ENCODE measurements around the gene GPSM1. TPM values are rescaled to one million over a fixed set of nuclear protein-coding genes. Genes with fewer than 3 reads are reported as not detected.

Gene GPSM1
- total and polyA plus RNA-seq, 2 experiments from 2014 or later: 25.5 to 30.0 TPM

DNA sequence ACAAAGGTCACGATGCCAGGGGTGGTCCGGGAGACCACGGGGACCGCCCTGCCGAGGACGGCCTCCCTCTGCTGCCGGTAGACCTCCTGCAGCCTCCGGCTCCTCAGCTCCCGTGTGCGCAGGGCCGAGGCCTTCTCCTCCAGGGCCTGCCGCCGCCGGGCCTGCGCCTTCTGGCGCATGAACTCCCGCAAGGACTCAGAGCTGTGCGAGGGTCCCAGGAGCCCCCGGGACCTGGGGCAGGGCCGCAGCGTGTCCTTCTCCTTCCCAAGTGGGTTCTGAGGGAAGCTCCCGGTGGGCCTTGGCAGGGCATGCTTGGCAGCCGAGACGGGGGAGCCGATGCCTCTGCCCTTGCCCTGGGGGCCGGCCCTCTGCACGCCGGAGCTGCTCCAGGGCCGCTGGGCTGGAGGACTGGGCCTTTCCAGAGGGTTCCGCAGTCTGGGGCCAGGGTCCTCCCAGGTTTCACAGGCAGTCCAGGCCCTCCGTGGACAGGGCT lies 36.8 kb upstream of the GPSM1 start:
- Histone ChIP-seq H3K36me3 (replicated peaks; ENCODE audit: insufficient read depth, low read depth) (no peaks in the 10 kb centered on the region), H4K20me1 (ENCODE audit: insufficient read depth, poor library complexity, severe bottlenecking) (no peaks in the 10 kb centered on the region), H3K4me3 (no peak overlapping the region), H3K27me3 (no peaks in the 10 kb centered on the region), H3K9me3 (ENCODE audit: low read depth) (no peaks in the 10 kb centered on the region), H3K9me2 (replicated peaks; ENCODE audit: insufficient read depth) (no peaks in the 10 kb centered on the region), H3K4me1 (ENCODE audit: insufficient read depth) (no peaks in the 10 kb centered on the region), H3K79me2 (no peaks in the 10 kb centered on the region), H2AFZ (no peak overlapping the region), H3K4me2 (no peak overlapping the region), H3K27ac (no peak overlapping the region)
- DNase-seq (ENCODE audit: low spot score): no peak
- TF ChIP-seq EZH2phosphoT487 (IDR thresholded peaks at IDR 0.05; ENCODE audit: low read depth, severe bottlenecking, unreplicated experiment) (no peak), EZH2 (IDR thresholded peaks at IDR 0.05; ENCODE audit: borderline replicate concordance) (no peak)
- TF ChIP-seq, protein P1, sequence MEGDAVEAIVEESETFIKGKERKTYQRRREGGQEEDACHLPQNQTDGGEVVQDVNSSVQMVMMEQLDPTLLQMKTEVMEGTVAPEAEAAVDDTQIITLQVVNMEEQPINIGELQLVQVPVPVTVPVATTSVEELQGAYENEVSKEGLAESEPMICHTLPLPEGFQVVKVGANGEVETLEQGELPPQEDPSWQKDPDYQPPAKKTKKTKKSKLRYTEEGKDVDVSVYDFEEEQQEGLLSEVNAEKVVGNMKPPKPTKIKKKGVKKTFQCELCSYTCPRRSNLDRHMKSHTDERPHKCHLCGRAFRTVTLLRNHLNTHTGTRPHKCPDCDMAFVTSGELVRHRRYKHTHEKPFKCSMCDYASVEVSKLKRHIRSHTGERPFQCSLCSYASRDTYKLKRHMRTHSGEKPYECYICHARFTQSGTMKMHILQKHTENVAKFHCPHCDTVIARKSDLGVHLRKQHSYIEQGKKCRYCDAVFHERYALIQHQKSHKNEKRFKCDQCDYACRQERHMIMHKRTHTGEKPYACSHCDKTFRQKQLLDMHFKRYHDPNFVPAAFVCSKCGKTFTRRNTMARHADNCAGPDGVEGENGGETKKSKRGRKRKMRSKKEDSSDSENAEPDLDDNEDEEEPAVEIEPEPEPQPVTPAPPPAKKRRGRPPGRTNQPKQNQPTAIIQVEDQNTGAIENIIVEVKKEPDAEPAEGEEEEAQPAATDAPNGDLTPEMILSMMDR (IDR thresholded peaks at IDR 0.05; ENCODE audit: poor library complexity): no peak
- 94% methylated on average over 31 of the region's 31 CpGs for WGBS (ENCODE audit: low lambda C conversion rate, missing lambda C conversion rate)

DNA sequence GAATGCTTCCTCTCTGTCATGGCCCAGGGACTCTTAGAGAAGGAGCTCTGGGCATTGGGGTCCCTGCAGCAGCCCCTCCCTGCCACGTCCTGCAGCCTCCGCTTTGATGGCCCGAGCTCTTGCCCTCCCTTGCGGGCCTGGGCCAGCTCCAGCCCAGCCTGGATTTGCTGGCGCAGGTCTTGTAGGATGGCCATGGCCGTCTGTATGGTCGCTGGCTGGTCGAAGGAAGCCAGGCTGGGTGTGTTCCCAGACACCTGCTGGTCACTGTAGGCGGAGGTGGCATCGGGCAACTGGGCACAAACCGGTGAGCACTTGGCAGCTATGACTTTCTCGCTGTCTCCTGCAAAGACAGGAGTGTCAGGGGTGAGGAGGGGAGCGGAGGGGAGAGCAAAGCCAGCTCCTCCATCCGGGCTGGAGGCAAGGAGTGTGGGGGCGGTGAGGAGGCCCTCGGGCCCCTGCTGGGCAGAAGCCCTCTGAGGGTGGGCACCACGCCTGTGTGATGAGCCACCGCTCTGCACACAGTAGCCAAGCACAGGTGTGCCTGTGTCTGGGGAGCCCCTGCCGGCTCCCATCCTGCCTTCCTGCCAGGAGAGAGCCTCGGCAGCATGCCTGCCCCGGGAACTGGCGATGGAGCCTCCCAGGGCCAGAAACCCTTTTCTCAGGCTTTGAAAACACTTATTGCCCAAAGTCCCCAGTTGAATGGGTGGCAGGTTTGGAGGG lies 35.9 kb upstream of the GPSM1 start:
- no peaks in the 10 kb centered on the region for H3K27me3 ChIP-seq
- TF ChIP-seq, protein P1 (IDR thresholded peaks at IDR 0.05; ENCODE audit: poor library complexity): no peak
- TF ChIP-seq EZH2phosphoT487 (IDR thresholded peaks at IDR 0.05; ENCODE audit: low read depth, severe bottlenecking, unreplicated experiment) (no peak), EZH2 (IDR thresholded peaks at IDR 0.05; ENCODE audit: borderline replicate concordance) (no peak)
- WGBS (ENCODE audit: low lambda C conversion rate, missing lambda C conversion rate): 85% methylated on average over 21 of the region's 22 CpGs

DNA sequence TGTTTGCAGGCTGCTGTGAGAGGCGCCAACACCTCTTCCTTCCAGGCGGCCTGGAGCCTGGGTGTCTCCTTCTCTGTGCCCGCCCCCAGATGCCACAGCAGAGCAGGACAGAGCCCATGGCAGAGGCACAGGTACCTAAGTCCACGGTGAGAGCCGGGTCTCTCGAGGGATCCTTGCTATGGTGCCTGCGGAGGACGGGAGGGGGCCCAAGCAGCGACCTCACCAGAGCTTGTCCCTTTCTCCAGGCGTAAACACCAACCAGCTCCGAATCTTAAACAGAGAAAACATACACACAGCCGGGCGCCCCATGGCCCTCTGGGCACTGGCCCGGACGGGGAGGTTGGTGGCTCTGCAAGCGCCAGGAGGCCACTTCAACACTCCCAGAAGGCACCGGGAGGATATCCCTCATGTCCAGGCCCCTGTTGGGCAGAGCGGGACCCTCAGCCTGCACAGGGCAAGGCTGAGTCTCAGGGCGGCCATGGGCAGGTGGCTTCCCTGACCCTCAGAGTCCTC lies 35.3 kb upstream of the GPSM1 start:
- no peaks in the 10 kb centered on the region for H3K27me3 ChIP-seq
- H3K4me3 ChIP-seq: no peak overlapping the region
- no peak for DNase-seq (ENCODE audit: low spot score)
- no peak overlapping the region for H3K27ac ChIP-seq
- peaks cover 3% of the 10 kb centered on the region for H3K4me1 ChIP-seq (ENCODE audit: insufficient read depth)
- H4K20me1 ChIP-seq (ENCODE audit: insufficient read depth, poor library complexity, severe bottlenecking): no peaks in the 10 kb centered on the region
- 89% methylated on average over 19 of the region's 19 CpGs for WGBS (ENCODE audit: low lambda C conversion rate, missing lambda C conversion rate)
- H3K4me2 ChIP-seq: no peak overlapping the region
- H3K36me3 ChIP-seq (replicated peaks; ENCODE audit: insufficient read depth, low read depth): no peaks in the 10 kb centered on the region
- no peaks in the 10 kb centered on the region for H3K9me3 ChIP-seq (ENCODE audit: low read depth)
- H3K9me2 ChIP-seq (replicated peaks; ENCODE audit: insufficient read depth): no peaks in the 10 kb centered on the region
- no peak for TF ChIP-seq EZH2phosphoT487 (IDR thresholded peaks at IDR 0.05; ENCODE audit: low read depth, severe bottlenecking, unreplicated experiment)
- TF ChIP-seq, protein P1 (IDR thresholded peaks at IDR 0.05; ENCODE audit: poor library complexity): no peak
- TF ChIP-seq EZH2 (IDR thresholded peaks at IDR 0.05; ENCODE audit: borderline replicate concordance): no peak
- H3K79me2 ChIP-seq: no peaks in the 10 kb centered on the region
- no peak overlapping the region for H2AFZ ChIP-seq

More for the DNA sequence above, 35.9 kb upstream of the GPSM1 start:
- Histone ChIP-seq H3K9me2 (replicated peaks; ENCODE audit: insufficient read depth) (no peaks in the 10 kb centered on the region), H4K20me1 (ENCODE audit: insufficient read depth, poor library complexity, severe bottlenecking) (no peaks in the 10 kb centered on the region), H3K36me3 (replicated peaks; ENCODE audit: insufficient read depth, low read depth) (no peaks in the 10 kb centered on the region), H2AFZ (no peak overlapping the region), H3K79me2 (no peaks in the 10 kb centered on the region), H3K4me2 (no peak overlapping the region), H3K4me1 (ENCODE audit: insufficient read depth) (no peaks in the 10 kb centered on the region), H3K4me3 (no peak overlapping the region), H3K27ac (no peak overlapping the region), H3K9me3 (ENCODE audit: low read depth) (no peaks in the 10 kb centered on the region)
- DNase-seq (ENCODE audit: low spot score): no peak
